Stimulated activated memory B cell treated with anti-CD40 and anti-IgM and Interleukin-4, amounts not matched to agents 10 μg/mL and 1 μg/mL and 100 μg/mL, for 72 hours (primary cell): ENCODE measurements around the gene ATP10D.
"Not testable (repeated sequence)": the region's sequence is repeated elsewhere in the genome, so short reads cannot be mapped to it uniquely, and the experiment has no call there.

ENCODE experiments used
- ATAC-seq: fragments of 150-1000 bp; cut with Tn5 transposase; 2 replicates; pipeline ENCODE4 v1.10.0; 2021
- H3K27ac Mint-ChIP-seq: one replicate; pipeline ENCODE4 v1.8.0; 2022; ENCODE audit warnings: mild to moderate bottlenecking, mixed read lengths
- H3K27me3 Mint-ChIP-seq: one replicate; pipeline ENCODE4 v1.8.0; 2022; ENCODE audit warnings: mixed read lengths
- H3K36me3 Mint-ChIP-seq: one replicate; pipeline ENCODE4 v1.8.0; 2022; ENCODE audit warnings: mixed read lengths
- H3K4me1 Mint-ChIP-seq: one replicate; pipeline ENCODE4 v1.8.0; 2022; ENCODE audit warnings: mixed read lengths
- H3K4me3 Mint-ChIP-seq: one replicate; pipeline ENCODE4 v1.8.0; 2022; ENCODE audit warnings: mild to moderate bottlenecking, moderate library complexity, mixed read lengths
- H3K9me3 Mint-ChIP-seq: one replicate; pipeline ENCODE4 v1.8.0; 2022; ENCODE audit warnings: mixed read lengths

The ATP10D gene

GRCh38 chr4:47475411-47475810, 9.7 kb upstream of the ATP10D start:
- H3K4me1 Mint-ChIP-seq = no peaks in the 10 kb centered on the region
- no peaks in the 10 kb centered on the region for H3K36me3 Mint-ChIP-seq
- no peaks in the 10 kb centered on the region for H3K27me3 Mint-ChIP-seq
- no peak overlapping the region for H3K27ac Mint-ChIP-seq
- H3K9me3 Mint-ChIP-seq = no peaks in the 10 kb centered on the region
- no peak overlapping the region for H3K4me3 Mint-ChIP-seq
- ATAC-seq = no peak

- H3K4me3 Mint-ChIP-seq = no peak overlapping the region
- H3K4me1 Mint-ChIP-seq = peaks cover 8% of the 10 kb centered on the region
- H3K9me3 Mint-ChIP-seq = no peaks in the 10 kb centered on the region
- no peak for ATAC-seq
- H3K27me3 Mint-ChIP-seq = no peaks in the 10 kb centered on the region
- H3K36me3 Mint-ChIP-seq = no peaks in the 10 kb centered on the region
- H3K27ac Mint-ChIP-seq = no peak overlapping the region
Measured at GRCh38 chr4:47478804-47479203, 6.3 kb upstream of the ATP10D start.

GRCh38 chr4:47482326-47482725, 2.7 kb upstream of the ATP10D start:
- no peaks in the 10 kb centered on the region for H3K27me3 Mint-ChIP-seq
- peak overlapping the region; percentile 45 for H3K27ac Mint-ChIP-seq
- H3K9me3 Mint-ChIP-seq = no peaks in the 10 kb centered on the region
- no peak overlapping the region for H3K4me3 Mint-ChIP-seq
- ATAC-seq = no peak
- H3K4me1 Mint-ChIP-seq = peaks cover 29% of the 10 kb centered on the region
- no peaks in the 10 kb centered on the region for H3K36me3 Mint-ChIP-seq

- Mint-ChIP-seq H3K27me3 (no peaks in the 10 kb centered on the region), H3K36me3 (no peaks in the 10 kb centered on the region), H3K4me3 (peak overlapping the region; percentile 92), H3K9me3 (no peaks in the 10 kb centered on the region), H3K4me1 (peaks cover 31% of the 10 kb centered on the region), H3K27ac (peak overlapping the region; percentile 97)
- no peak for ATAC-seq
Measured at GRCh38 chr4:47483745-47484144, 1.3 kb upstream of the ATP10D start.

GRCh38 chr4:47484168-47484567, 907 bp upstream of the ATP10D start:
- Mint-ChIP-seq H3K4me1 (peaks cover 35% of the 10 kb centered on the region), H3K4me3 (peak overlapping the region; percentile 92), H3K27ac (peak overlapping the region; percentile 97), H3K27me3 (no peaks in the 10 kb centered on the region), H3K9me3 (no peaks in the 10 kb centered on the region), H3K36me3 (no peaks in the 10 kb centered on the region)
- ATAC-seq = no peak

- ATAC-seq = no peak
- H3K27me3 Mint-ChIP-seq = no peaks in the 10 kb centered on the region
Measured at GRCh38 chr4:47485768-47486167, 693 bp downstream of the ATP10D start.

GRCh38 chr4:47486231-47486673, 1.2 kb downstream of the ATP10D start:
- peaks cover 54% of the 10 kb centered on the region for H3K4me1 Mint-ChIP-seq
- no peaks in the 10 kb centered on the region for H3K27me3 Mint-ChIP-seq
- peak overlapping the region; percentile 97 for H3K27ac Mint-ChIP-seq

More at GRCh38 chr4:47485768-47486167, 693 bp downstream of the ATP10D start:
- peak overlapping the region; percentile 92 for H3K4me3 Mint-ChIP-seq
- H3K27ac Mint-ChIP-seq = peak overlapping the region; percentile 97
- no peaks in the 10 kb centered on the region for H3K36me3 Mint-ChIP-seq
- H3K4me1 Mint-ChIP-seq = peaks cover 49% of the 10 kb centered on the region
- no peaks in the 10 kb centered on the region for H3K9me3 Mint-ChIP-seq

GRCh38 chr4:47486727-47487126, 1.7 kb downstream of the ATP10D start:
- not testable (repeated sequence) for H3K27me3 Mint-ChIP-seq, H3K9me3 Mint-ChIP-seq, ATAC-seq, H3K36me3 Mint-ChIP-seq, H3K27ac Mint-ChIP-seq
- Mint-ChIP-seq H3K4me1 (peaks cover 58% of the 10 kb centered on the region), H3K4me3 (peak overlapping the region; percentile 92)

More at GRCh38 chr4:47486231-47486673, 1.2 kb downstream of the ATP10D start:
- no peak for ATAC-seq
- Mint-ChIP-seq H3K9me3 (no peaks in the 10 kb centered on the region), H3K36me3 (peaks cover 4% of the 10 kb centered on the region), H3K4me3 (peak overlapping the region; percentile 92)

GRCh38 chr4:47488706-47489105, 3.6 kb downstream of the ATP10D start:
- H3K27me3 Mint-ChIP-seq = no peaks in the 10 kb centered on the region
- peaks cover 11% of the 10 kb centered on the region for H3K36me3 Mint-ChIP-seq
- H3K9me3 Mint-ChIP-seq = no peaks in the 10 kb centered on the region
- no peak for ATAC-seq
- peaks cover 65% of the 10 kb centered on the region for H3K4me1 Mint-ChIP-seq
- H3K27ac Mint-ChIP-seq = no peak overlapping the region
- H3K4me3 Mint-ChIP-seq = no peak overlapping the region

GRCh38 chr4:47490550-47490949, 5.5 kb downstream of the ATP10D start:
- no peak overlapping the region for H3K27ac Mint-ChIP-seq
- no peaks in the 10 kb centered on the region for H3K9me3 Mint-ChIP-seq
- no peaks in the 10 kb centered on the region for H3K27me3 Mint-ChIP-seq
- ATAC-seq = peak; percentile 79
- peaks cover 11% of the 10 kb centered on the region for H3K36me3 Mint-ChIP-seq
- no peak overlapping the region for H3K4me3 Mint-ChIP-seq
- peaks cover 57% of the 10 kb centered on the region for H3K4me1 Mint-ChIP-seq

GRCh38 chr4:47493238-47494123, 8.4 kb downstream of the ATP10D start:
- Mint-ChIP-seq H3K27ac (peak overlapping the region; percentile 54), H3K36me3 (peaks cover 11% of the 10 kb centered on the region), H3K9me3 (no peaks in the 10 kb centered on the region), H3K4me3 (no peak overlapping the region), H3K4me1 (peaks cover 55% of the 10 kb centered on the region), H3K27me3 (no peaks in the 10 kb centered on the region)
- peak; percentile 64 for ATAC-seq

GRCh38 chr4:47494124-47494430, 9.0 kb downstream of the ATP10D start:
- Mint-ChIP-seq H3K4me3 (no peak overlapping the region), H3K27ac (peak overlapping the region; percentile 54), H3K9me3 (no peaks in the 10 kb centered on the region), H3K27me3 (no peaks in the 10 kb centered on the region), H3K36me3 (peaks cover 11% of the 10 kb centered on the region), H3K4me1 (peaks cover 56% of the 10 kb centered on the region)
- no peak for ATAC-seq

GRCh38 chr4:47498899-47499298, 13.8 kb downstream of the ATP10D start:
- ATAC-seq = no peak
- H3K4me3 Mint-ChIP-seq = peak overlapping the region; percentile 47
- no peak overlapping the region for H3K27ac Mint-ChIP-seq
- peaks cover 18% of the 10 kb centered on the region for H3K4me1 Mint-ChIP-seq
- no peaks in the 10 kb centered on the region for H3K27me3 Mint-ChIP-seq
- peaks cover 5% of the 10 kb centered on the region for H3K36me3 Mint-ChIP-seq
- no peaks in the 10 kb centered on the region for H3K9me3 Mint-ChIP-seq

GRCh38 chr4:47499700-47500099, 14.6 kb downstream of the ATP10D start:
- Mint-ChIP-seq H3K4me1 (peaks cover 14% of the 10 kb centered on the region), H3K36me3 (peaks cover 5% of the 10 kb centered on the region), H3K4me3 (no peak overlapping the region), H3K9me3 (no peaks in the 10 kb centered on the region), H3K27ac (no peak overlapping the region), H3K27me3 (no peaks in the 10 kb centered on the region)
- ATAC-seq = peak; percentile 27

GRCh38 chr4:47500776-47501175, 15.7 kb downstream of the ATP10D start:
- Mint-ChIP-seq H3K27me3 (no peaks in the 10 kb centered on the region), H3K4me1 (peaks cover 14% of the 10 kb centered on the region), H3K9me3 (no peaks in the 10 kb centered on the region), H3K27ac (no peak overlapping the region), H3K36me3 (peaks cover 5% of the 10 kb centered on the region), H3K4me3 (no peak overlapping the region)
- ATAC-seq = no peak

GRCh38 chr4:47505147-47505546, 20.1 kb downstream of the ATP10D start:
- H3K4me1 Mint-ChIP-seq = peaks cover 23% of the 10 kb centered on the region
- H3K36me3 Mint-ChIP-seq = peaks cover 5% of the 10 kb centered on the region
- H3K27ac Mint-ChIP-seq = no peak overlapping the region
- H3K4me3 Mint-ChIP-seq = no peak overlapping the region
- no peaks in the 10 kb centered on the region for H3K9me3 Mint-ChIP-seq
- no peak for ATAC-seq
- no peaks in the 10 kb centered on the region for H3K27me3 Mint-ChIP-seq
